GM13977 (cell line): ENCODE measurements around the gene BMPR2.

Source experiments
- DNase-seq: peaks from one replicate; pipeline ENCODE4 v3.0.0; 2012; ENCODE audit warnings: low spot score
- in situ Hi-C: fragments of 300-500 bp; cut with MboI; formaldehyde crosslinking; loops from one replicate; pipeline ENCODE4 v1.12.0; 2022; ENCODE audit warnings: low sequenced_read_pairs, low pct_unique_long_range_greater_than_20kb, mixed read lengths, inconsistent platforms; ENCODE audit not compliant: unreplicated experiment
- TF ChIP-seq, protein P1 (sequence below): IDR thresholded peaks from 2 replicates; pipeline ENCODE4 v1.5.1; 2012; ENCODE audit warnings: mild to moderate bottlenecking, control low read depth; ENCODE audit not compliant: insufficient read depth; ENCODE audit errors: extremely low read depth, missing control alignments

The BMPR2 gene

DNA sequence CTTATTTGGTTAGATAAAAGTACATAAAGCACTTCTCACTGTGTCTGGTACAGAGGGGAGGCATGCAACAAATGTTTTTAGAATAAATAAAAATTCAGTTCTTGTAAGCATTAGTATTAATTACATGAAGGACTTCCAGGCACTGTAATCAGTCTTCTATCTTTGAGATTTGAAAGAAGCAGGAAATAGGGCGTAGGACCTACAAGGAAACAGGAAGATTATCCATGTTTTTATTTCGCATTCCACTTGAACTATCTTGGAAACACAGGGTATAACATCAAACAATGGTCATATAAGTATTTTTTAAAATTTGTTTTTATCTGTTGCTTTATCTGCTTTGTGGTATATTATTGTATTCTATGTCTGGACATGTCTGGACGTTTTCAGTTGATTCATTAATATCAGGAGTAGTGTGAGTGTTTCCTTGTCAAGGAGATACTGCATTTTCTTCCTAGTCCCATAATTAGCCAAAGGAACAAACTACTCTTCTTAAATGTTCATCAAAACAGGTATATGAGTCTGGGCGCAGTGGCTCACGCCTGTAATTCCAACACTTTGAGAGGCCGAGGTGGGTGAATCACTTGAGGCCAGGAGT lies 32.5 kb downstream of the BMPR2 start:
- DNase-seq: no peak
- in situ Hi-C loops: no loop called here
- TF ChIP-seq, protein P1, sequence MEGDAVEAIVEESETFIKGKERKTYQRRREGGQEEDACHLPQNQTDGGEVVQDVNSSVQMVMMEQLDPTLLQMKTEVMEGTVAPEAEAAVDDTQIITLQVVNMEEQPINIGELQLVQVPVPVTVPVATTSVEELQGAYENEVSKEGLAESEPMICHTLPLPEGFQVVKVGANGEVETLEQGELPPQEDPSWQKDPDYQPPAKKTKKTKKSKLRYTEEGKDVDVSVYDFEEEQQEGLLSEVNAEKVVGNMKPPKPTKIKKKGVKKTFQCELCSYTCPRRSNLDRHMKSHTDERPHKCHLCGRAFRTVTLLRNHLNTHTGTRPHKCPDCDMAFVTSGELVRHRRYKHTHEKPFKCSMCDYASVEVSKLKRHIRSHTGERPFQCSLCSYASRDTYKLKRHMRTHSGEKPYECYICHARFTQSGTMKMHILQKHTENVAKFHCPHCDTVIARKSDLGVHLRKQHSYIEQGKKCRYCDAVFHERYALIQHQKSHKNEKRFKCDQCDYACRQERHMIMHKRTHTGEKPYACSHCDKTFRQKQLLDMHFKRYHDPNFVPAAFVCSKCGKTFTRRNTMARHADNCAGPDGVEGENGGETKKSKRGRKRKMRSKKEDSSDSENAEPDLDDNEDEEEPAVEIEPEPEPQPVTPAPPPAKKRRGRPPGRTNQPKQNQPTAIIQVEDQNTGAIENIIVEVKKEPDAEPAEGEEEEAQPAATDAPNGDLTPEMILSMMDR: no peak

GRCh38 chr2:202410092-202410491 lies 34.0 kb downstream of the BMPR2 start:
- in situ Hi-C loops: no loop called here
- TF ChIP-seq, protein P1: no peak
- DNase-seq: no peak

GRCh38 chr2:202411097-202411496 lies 35.0 kb downstream of the BMPR2 start:
- DNase-seq: no peak
- TF ChIP-seq, protein P1: no peak
- in situ Hi-C loops: no loop called here

DNA sequence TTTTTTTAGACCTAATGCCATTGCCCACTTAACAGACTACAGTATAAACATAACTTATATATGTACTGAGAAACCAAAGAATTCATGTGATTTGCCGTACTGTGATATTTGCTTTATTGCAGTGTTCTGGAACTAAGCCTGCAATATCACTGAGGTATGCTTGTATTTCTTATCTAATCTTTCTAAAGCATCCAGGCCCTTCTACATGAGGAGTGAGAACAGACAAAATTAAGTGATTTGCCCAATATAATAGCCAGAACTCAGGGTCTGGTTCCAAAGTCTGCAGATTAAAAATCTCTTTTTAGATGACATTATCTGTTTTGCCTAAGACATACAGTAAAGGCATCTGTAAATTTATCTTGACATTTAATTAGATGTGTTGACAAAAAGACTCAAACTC lies 41.9 kb downstream of the BMPR2 start:
- TF ChIP-seq, protein P1: no peak
- in situ Hi-C loops: no loop called here
- DNase-seq: no peak

GRCh38 chr2:202418511-202418910 lies 42.4 kb downstream of the BMPR2 start:
- in situ Hi-C loops: no loop called here
- DNase-seq: no peak
- TF ChIP-seq, protein P1: no peak

DNA sequence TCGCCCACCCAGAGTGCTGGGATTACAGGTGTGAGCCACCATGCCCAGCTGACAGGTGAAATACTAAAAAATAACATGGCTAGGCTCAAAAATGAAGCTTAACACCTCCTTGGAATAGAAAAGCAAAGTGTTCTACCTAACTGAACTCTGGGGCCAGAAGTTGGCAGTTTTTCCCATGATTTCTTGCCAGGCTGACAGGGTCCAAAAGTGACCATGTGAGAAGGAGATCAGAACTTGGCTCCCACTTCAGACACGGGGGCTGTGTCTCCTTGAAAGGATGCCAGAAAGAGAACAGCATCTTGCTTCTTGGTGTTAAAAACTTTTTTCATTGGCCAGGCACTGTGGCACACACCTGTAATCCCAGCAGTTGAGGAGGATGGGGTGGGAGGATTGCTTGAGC lies 47.0 kb downstream of the BMPR2 start:
- no peak for DNase-seq
- in situ Hi-C loops: no loop called here
- TF ChIP-seq, protein P1: no peak
